Hepatic stellate cell (primary cell): ENCODE results near the gene PCGF1.
"Not testable (repeated sequence)": the region's sequence is repeated elsewhere in the genome, so short reads cannot be mapped to it uniquely, and the experiment has no call there.

Source experiments
- DNase-seq: peaks from one replicate; pipeline ENCODE4 v3.0.0; 2011; ENCODE audit warnings: low spot score

The PCGF1 gene

GRCh38 chr2:74499267-74499939, 8.1 kb downstream of the PCGF1 start, which contains the start of gene LBX2:
Gene LBX2 (minus strand): TSS chr2:74499603. CDS start chr2:74499537, 66 bp downstream.
- no peak for DNase-seq

GRCh38 chr2:74498500-74499266, 8.8 kb downstream of the PCGF1 start:
- no peak for DNase-seq

- no peak for DNase-seq
These were observed 9.6 kb downstream of the PCGF1 start for GRCh38 chr2:74497777-74498499.

- no peak for DNase-seq
These were observed 10.3 kb downstream of the PCGF1 start for GRCh38 chr2:74496997-74497776.

- DNase-seq: no peak
These were observed 12.1 kb downstream of the PCGF1 start for GRCh38 chr2:74495440-74495839.

- no peak for DNase-seq
These were observed 13.9 kb downstream of the PCGF1 start for GRCh38 chr2:74493546-74493945.

- DNase-seq: no peak
These were observed 15.6 kb downstream of the PCGF1 start for GRCh38 chr2:74491648-74492544.

- DNase-seq: no peak
These were observed 17.6 kb downstream of the PCGF1 start for GRCh38 chr2:74489906-74490305.

GRCh38 chr2:74488643-74489481, 18.6 kb downstream of the PCGF1 start:
- DNase-seq: no peak

GRCh38 chr2:74486141-74486540, 21.4 kb downstream of the PCGF1 start:
- DNase-seq: no peak

GRCh38 chr2:74483675-74484164, 23.8 kb downstream of the PCGF1 start:
- not testable (repeated sequence) for DNase-seq

- peak; percentile 94 for DNase-seq
These were observed 24.5 kb downstream of the PCGF1 start, which contains the start of the genes CCDC142 and TTC31 for GRCh38 chr2:74482801-74483674. Gene CCDC142 (minus strand): TSS chr2:74482998. CDS start chr2:74482837, 161 bp downstream. Gene TTC31 (plus strand): TSS chr2:74483081. CDS start chr2:74483096, 15 bp downstream.

GRCh38 chr2:74481961-74482800, 25.3 kb downstream of the PCGF1 start:
- peak; percentile 52 for DNase-seq

- no peak for DNase-seq
These were observed 26.1 kb downstream of the PCGF1 start for GRCh38 chr2:74481431-74481830.

GRCh38 chr2:74474899-74475298, 32.6 kb downstream of the PCGF1 start:
- no peak for DNase-seq

- DNase-seq: no peak
These were observed 33.0 kb downstream of the PCGF1 start for GRCh38 chr2:74474481-74474880.

- no peak for DNase-seq
These were observed 34.6 kb downstream of the PCGF1 start for GRCh38 chr2:74472945-74473258.
